Measurements from ENCODE around the gene TMEM51.

DNA sequence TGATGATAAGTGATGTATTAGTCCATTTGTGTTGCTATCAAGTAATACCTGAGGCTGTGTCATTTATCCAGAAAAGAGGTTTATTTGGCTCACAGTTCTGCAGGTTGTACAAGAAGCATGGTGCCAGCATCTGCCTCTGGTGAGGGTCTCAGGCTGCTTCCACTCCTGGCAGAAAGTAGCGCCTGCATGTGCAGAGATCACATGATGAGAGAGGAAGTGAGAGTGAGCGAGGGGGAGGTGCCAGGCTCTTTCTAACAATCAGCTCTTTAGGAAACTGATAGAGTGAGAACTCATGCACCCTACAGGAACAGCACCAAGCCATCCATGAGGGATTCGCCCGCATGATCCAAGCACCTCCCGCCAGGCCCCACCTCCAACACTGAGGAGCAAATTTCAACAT lies 91.3 kb downstream of the TMEM51 start:
- TF ChIP-seq, protein P1, sequence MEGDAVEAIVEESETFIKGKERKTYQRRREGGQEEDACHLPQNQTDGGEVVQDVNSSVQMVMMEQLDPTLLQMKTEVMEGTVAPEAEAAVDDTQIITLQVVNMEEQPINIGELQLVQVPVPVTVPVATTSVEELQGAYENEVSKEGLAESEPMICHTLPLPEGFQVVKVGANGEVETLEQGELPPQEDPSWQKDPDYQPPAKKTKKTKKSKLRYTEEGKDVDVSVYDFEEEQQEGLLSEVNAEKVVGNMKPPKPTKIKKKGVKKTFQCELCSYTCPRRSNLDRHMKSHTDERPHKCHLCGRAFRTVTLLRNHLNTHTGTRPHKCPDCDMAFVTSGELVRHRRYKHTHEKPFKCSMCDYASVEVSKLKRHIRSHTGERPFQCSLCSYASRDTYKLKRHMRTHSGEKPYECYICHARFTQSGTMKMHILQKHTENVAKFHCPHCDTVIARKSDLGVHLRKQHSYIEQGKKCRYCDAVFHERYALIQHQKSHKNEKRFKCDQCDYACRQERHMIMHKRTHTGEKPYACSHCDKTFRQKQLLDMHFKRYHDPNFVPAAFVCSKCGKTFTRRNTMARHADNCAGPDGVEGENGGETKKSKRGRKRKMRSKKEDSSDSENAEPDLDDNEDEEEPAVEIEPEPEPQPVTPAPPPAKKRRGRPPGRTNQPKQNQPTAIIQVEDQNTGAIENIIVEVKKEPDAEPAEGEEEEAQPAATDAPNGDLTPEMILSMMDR (IDR thresholded peaks at IDR 0.05; ENCODE audit: insufficient read depth, low read length) = no peak
- no peak for TF ChIP-seq POLR2AphosphoS5 (IDR thresholded peaks at IDR 0.05; ENCODE audit: low read depth)
- no peak for TF ChIP-seq GABPA (IDR thresholded peaks at IDR 0.05; ENCODE audit: low read depth)
